Prostate gland (tissue), 2 donors: ENCODE data around the gene FKRP. TPM values are rescaled to one million over a fixed set of nuclear protein-coding genes. Genes with fewer than 3 reads are reported as not detected.
"Not testable (repeated sequence)": the region's sequence is repeated elsewhere in the genome, so short reads cannot be mapped to it uniquely, and the experiment has no call there.

ENCODE experiments used
- DNase-seq: peaks from one replicate; pipeline ENCODE4 v3.0.0-alpha.2; 2019; ENCODE audit warnings: low spot score
- H3K27ac ChIP-seq, 2 donors: fragments of 200-600 bp; sonication (generic); 2 replicates each; pipeline ENCODE4 v1.5.1; 2017 to 2019
- H3K27me3 ChIP-seq: fragments of 200-600 bp; sonication (generic); replicated peaks from 2 replicates; pipeline ENCODE4 v1.5.1; 2019; ENCODE audit not compliant: insufficient read depth
- H3K36me3 ChIP-seq, 2 donors: fragments of 200-600 bp; sonication (generic); 1 replicate in 1 of 2; 2 replicates in 1 of 2; pipeline versions ENCODE4 v1.5.1 to v1.8.1; 2017 to 2019
- H3K4me1 ChIP-seq: fragments of 200-600 bp; sonication (generic); replicated peaks from 2 replicates; pipeline ENCODE4 v1.5.1; 2019
- H3K4me3 ChIP-seq, 2 donors: fragments of 200-600 bp; sonication (generic); 2 replicates each; pipeline ENCODE4 v1.5.1; 2017 to 2019
- H3K9me3 ChIP-seq: fragments of 200-600 bp; sonication (generic); 2 replicates; pipeline ENCODE4 v1.5.1; 2017
- POLR2A ChIP-seq: fragments of 450-650 bp; IDR thresholded peaks from one replicate; pipeline ENCODE4 v1.6.1; 2016; ENCODE audit warnings: antibody characterized with exemption, mild to moderate bottlenecking
- POLR2AphosphoS5 ChIP-seq: sonication (generic); formaldehyde crosslinking; IDR thresholded peaks from one replicate; pipeline ENCODE4 v1.6.1; 2017; ENCODE audit warnings: antibody characterized with exemption
- WGBS: methylation state at CpG from one replicate; pipeline ENCODE4 v1.1.5; 2018; 5-methylcytosine and 5-hydroxymethylcytosine counted together
- intact Hi-C: fragments of 100-400 bp; cut with DNase I; formaldehyde crosslinking; loops from one replicate; pipeline ENCODE4 v1.14.2; 2022
- total RNA-seq, 2 donors: library from RNA; depleted of rRNA; stranded (reverse); fragments of >200 nt; gene quantifications; one replicate each; pipeline ENCODE4 v1.1.0, GENCODE V29; 2016
- TF ChIP-seq, protein P1 (sequence below), 4 experiments: fragments of 200-600 bp in 2 of 4; fragments of 450-650 bp in 2 of 4; sonication (generic) in 2 of 4; IDR thresholded peaks; 1 replicate in 3 of 4; 2 replicates in 1 of 4; pipeline ENCODE4 v1.5.1; 2016 to 2019; ENCODE audit warnings: antibody characterized with exemption in 4 of 4, mild to moderate bottlenecking in 2 of 4, moderate library complexity in 2 of 4

The FKRP gene
- total RNA-seq, 2 donors from 2014 or later: 15.2 to 32.0 TPM

DNA sequence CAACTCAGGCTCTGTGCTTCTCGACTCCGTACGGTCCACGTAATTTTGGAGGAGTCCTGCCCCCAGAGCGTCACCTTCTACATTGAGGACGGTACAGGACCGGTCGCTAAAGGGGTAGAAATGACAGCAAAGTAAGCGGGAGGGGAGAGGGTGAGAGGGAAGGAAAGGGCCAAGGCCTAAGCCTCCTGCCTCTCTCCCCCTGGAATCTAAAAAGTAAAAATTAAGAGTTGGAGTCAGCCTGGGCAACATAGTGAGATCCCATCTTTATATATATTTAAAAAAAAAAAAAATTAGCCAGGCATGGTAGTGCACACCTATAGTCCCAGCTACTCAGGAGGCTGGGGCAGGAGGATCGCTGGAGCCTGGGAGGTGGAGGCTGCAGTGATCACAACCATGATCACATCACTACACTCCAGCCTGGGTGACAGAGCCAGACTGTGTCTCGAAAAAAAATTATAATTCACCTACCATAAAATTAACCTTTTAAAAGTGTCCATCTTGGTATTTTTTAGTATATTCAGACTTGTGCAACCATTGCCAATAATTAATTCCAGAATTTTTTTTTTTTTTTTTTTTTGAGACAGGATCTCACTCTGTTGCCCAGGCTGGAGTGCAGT is 29.9 kb downstream of the FKRP start:
- no peaks in the 10 kb centered on the region for H3K27me3 ChIP-seq
- no peaks in the 10 kb centered on the region for H3K4me1 ChIP-seq
- H3K27ac ChIP-seq: no peak overlapping the region
- TF ChIP-seq POLR2AphosphoS5: no peak
- TF ChIP-seq POLR2A: no peak
- TF ChIP-seq, protein P1, sequence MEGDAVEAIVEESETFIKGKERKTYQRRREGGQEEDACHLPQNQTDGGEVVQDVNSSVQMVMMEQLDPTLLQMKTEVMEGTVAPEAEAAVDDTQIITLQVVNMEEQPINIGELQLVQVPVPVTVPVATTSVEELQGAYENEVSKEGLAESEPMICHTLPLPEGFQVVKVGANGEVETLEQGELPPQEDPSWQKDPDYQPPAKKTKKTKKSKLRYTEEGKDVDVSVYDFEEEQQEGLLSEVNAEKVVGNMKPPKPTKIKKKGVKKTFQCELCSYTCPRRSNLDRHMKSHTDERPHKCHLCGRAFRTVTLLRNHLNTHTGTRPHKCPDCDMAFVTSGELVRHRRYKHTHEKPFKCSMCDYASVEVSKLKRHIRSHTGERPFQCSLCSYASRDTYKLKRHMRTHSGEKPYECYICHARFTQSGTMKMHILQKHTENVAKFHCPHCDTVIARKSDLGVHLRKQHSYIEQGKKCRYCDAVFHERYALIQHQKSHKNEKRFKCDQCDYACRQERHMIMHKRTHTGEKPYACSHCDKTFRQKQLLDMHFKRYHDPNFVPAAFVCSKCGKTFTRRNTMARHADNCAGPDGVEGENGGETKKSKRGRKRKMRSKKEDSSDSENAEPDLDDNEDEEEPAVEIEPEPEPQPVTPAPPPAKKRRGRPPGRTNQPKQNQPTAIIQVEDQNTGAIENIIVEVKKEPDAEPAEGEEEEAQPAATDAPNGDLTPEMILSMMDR (IDR thresholded peaks at IDR 0.05): no peak
- H3K9me3 ChIP-seq: no peaks in the 10 kb centered on the region
- peaks cover 19 to 34% of the 10 kb centered on the region in 2 donors for H3K36me3 ChIP-seq
- no peak for DNase-seq
- intact Hi-C loops: no loop called here
- 96% methylated on average over 11 of the region's 11 CpGs for WGBS
- no peak overlapping the region for H3K4me3 ChIP-seq

DNA sequence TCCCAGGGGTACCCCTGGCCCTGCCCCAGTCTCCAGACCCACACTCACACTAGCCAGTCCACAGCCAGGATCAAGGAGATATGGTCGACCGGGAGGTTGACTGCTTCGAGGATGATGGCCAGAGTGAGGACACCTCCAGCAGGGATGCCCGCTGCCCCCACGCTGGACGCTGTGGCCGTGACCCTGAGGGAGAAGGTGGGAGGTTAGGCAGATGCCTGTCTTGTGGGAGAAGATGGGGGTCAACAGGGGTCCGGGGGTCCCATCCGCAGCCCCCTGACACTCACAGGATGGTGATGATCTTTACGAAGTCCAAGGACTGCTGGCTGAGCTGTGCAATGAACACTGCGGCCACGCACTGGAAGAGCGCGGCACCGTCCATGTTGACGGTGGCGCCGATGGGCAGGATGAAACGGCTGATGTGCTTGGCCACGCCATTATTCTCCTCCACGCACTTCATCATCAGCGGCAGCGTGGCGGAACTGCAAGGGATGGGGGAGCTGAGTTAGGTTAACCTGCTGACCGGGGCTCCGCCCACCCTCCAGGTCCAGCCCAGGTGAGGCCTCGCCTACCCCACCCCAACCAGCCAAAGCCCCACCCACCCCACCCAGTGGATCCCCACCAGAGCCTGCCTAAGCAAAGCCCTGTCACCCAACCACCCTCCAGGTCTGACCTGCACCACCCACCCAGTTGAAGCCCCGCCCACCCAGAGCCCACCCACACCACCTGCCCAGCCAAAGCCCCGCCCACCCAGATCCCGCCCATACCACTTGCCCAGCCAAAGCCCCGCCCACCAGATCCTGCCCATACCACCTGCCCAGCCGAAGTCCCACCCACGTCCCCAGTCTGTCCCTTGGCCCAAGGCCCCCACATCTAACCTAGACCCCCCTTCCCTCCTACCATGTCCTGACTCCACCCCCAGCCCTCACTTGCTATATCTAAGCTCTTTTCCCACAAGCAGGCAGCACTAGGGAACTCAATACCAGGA is 31.4 kb downstream of the FKRP start:
- H3K9me3 ChIP-seq: no peaks in the 10 kb centered on the region
- H3K27ac ChIP-seq: peak overlapping the region in 1 of 2 donors; percentile 30
- WGBS: 94% methylated on average over 32 of the region's 33 CpGs
- TF ChIP-seq, protein P1 (IDR thresholded peaks at IDR 0.05): no peak
- TF ChIP-seq POLR2AphosphoS5 (no peak), POLR2A (no peak)
- H3K36me3 ChIP-seq: peaks cover 24 to 34% of the 10 kb centered on the region in 2 donors
- H3K4me1 ChIP-seq: no peaks in the 10 kb centered on the region
- no peak overlapping the region for H3K4me3 ChIP-seq
- DNase-seq: no peak
- intact Hi-C loops: no loop called here
- H3K27me3 ChIP-seq: no peaks in the 10 kb centered on the region

- intact Hi-C loops, H3K4me1 ChIP-seq, H3K9me3 ChIP-seq, H3K4me3 ChIP-seq, H3K27me3 ChIP-seq, DNase-seq: not testable (repeated sequence)
- 94% methylated on average over 12 of the region's 12 CpGs for WGBS
- Histone ChIP-seq H3K36me3 (peaks cover 24 to 34% of the 10 kb centered on the region in 2 donors), H3K27ac (peak overlapping the region in 1 of 2 donors; percentile 30)
Measured at GRCh38 chr19:46777956-46778645, 32.2 kb downstream of the FKRP start.

- H3K9me3 ChIP-seq: no peaks in the 10 kb centered on the region
- no peak overlapping the region for H3K4me3 ChIP-seq
- H3K27ac ChIP-seq: peak overlapping the region; percentile 3 to 5
- peaks cover 6 to 9% of the 10 kb centered on the region in 2 donors for H3K36me3 ChIP-seq
- no peak for TF ChIP-seq POLR2A
- WGBS: 95% methylated on average over 7 of the region's 7 CpGs
- peaks cover 13% of the 10 kb centered on the region for H3K4me1 ChIP-seq
- intact Hi-C loops: no loop called here
- no peak for DNase-seq
- no peaks in the 10 kb centered on the region for H3K27me3 ChIP-seq
Measured at GRCh38 chr19:46782355-46783019, 36.6 kb downstream of the FKRP start.

DNA sequence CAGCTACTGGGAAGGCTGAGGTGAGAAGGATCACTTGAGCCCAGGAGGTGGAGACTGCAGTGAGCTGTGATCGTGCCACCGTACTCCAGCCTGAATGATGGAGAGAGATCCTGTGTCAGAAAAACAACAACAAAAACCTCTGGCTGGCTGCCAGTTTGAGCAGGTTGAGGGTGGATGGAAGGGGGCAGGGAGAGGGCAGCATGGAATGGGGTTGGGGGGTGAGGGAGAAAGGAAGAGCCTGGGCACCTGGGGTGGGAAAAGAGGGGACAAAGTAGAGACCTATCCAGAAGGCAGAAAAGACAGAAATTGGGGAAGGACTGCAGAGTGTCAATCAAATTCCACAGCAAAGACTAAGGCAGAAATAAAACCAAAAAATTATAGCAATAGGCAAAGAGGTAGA is 37.8 kb downstream of the FKRP start:
- Histone ChIP-seq H3K27me3 (no peaks in the 10 kb centered on the region), H3K9me3 (no peaks in the 10 kb centered on the region), H3K4me3 (no peak overlapping the region), H3K4me1 (peaks cover 13% of the 10 kb centered on the region), H3K36me3 (peaks cover 5 to 6% of the 10 kb centered on the region in 2 donors), H3K27ac (peak overlapping the region; percentile 89 to 92)
- 51% methylated on average over 2 of the region's 2 CpGs for WGBS
- no peak for DNase-seq
- intact Hi-C loops: no loop called here
- TF ChIP-seq POLR2A (no peak), POLR2AphosphoS5 (no peak)
- TF ChIP-seq, protein P1 (IDR thresholded peaks at IDR 0.05): no peak
